ELF-1 (cell line): ENCODE measurements around the gene ARPC2.

ENCODE experiments used
- DNase-seq: peaks from one replicate; pipeline ENCODE4 v3.0.0-alpha.2; 2016; ENCODE audit warnings: low read depth, low spot score

Gene ARPC2

GRCh38 chr2:218217360-218218267 lies 625 bp downstream of the ARPC2 start:
- DNase-seq: peak; percentile 64

DNA sequence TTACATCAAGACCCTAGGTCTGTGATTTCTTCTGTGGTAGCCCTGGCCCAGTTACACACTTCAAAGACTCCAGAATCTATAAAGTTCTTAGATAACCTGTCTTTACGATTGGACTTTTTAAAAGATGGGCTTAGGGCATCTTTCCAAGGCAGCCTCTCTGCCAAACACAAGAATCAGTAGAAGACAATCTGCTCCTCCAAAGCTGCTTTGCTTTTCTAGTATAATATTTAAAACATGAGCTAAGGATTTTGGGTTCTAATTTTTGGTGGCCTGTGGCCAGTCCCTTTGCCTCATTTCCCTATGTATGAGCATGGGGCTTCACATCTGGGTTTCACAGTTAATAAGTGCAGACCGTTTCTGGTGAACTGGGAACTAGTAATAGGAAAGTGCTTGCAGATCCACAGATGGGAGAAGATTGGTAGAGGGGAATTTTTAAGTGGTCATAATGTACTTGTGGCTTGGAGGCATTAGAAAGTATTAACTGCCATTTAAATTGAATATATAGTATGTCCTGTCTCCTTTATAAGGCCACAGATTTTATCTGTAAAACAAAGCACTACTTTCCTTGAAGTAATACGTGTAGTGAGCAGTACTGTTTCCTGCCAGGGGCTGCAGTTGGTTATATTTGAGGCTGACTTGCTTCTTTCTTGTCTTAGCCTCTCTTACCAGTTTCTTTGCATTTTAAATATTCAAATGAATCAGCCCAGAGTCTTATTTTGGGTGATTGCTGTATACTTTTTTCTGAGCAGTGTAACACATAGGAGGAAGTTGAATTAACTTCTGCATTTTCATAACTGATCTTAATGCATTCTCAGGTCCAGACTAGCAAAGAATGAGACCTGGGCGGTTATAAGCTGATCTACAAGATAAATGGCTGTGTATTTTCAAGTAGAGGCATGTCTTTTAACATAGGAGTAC lies 1.5 kb downstream of the ARPC2 start:
- DNase-seq: no peak

DNA sequence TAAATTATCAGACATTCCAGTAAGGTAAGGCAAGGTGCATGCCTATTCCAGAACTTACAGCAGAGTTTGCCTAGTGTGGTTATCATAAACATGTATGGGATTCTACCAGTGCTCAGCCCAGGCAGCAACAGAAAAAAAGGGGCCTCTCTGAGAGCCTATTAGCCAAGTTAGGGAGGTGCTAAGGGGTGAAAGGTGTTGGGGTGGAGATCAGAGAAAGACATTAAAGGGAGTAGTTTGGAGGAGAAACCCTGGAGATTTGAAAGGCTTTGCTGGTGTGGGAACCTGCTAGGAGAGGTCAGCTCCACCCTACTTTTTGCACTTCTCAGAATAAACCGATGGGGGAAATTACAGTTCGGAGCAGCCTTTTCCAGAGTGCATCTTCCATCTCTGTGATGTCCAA lies 2.9 kb downstream of the ARPC2 start:
- DNase-seq: no peak

GRCh38 chr2:218221000-218221399 lies 4.0 kb downstream of the ARPC2 start:
- DNase-seq: no peak

GRCh38 chr2:218223046-218223445 lies 6.1 kb downstream of the ARPC2 start:
- DNase-seq: no peak

- no peak for DNase-seq
These were observed 7.2 kb downstream of the ARPC2 start for GRCh38 chr2:218224186-218224585.

DNA sequence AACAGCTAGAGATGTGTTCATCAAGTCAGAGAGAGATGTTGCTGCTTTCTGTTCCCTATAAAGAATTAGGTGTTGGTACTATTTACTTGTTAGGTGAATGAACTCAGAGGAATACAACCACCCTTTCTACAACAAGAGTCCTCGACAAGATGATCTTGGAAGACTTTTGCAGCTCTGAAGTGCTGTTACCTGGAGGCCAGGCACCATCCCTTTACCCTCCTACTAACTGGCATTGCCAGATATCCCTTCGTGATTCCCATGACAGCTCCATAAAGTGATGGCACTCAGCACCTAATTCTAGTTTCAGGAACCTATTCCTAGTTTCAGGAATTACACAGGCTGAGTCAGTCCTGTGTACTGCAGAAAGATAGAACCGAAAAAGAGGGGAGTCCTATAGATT lies 9.9 kb downstream of the ARPC2 start:
- no peak for DNase-seq

- no peak for DNase-seq
These were observed 11.5 kb downstream of the ARPC2 start for GRCh38 chr2:218228366-218229090.

GRCh38 chr2:218229239-218229638 lies 12.2 kb downstream of the ARPC2 start:
- no peak for DNase-seq

DNA sequence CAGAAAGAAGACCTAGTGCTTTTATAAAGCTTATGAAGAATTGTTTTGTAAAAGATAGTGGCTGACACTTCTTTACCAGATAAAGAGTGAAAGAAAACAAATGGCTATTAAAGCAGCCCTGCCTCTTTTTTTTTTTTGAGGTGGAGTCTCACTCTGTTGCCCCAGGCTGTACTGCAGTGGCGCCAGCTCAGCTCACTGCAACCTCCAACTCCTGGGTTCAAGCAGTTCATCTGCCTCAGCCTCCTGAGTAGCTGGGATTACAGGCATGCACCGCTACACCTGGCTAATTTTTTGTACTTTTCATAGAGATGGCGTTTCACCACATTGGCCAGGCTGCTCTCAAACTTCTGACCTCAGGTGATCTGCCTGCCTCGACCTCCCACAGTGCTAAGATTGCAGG lies 12.9 kb downstream of the ARPC2 start:
- peak; percentile 60 for DNase-seq

DNA sequence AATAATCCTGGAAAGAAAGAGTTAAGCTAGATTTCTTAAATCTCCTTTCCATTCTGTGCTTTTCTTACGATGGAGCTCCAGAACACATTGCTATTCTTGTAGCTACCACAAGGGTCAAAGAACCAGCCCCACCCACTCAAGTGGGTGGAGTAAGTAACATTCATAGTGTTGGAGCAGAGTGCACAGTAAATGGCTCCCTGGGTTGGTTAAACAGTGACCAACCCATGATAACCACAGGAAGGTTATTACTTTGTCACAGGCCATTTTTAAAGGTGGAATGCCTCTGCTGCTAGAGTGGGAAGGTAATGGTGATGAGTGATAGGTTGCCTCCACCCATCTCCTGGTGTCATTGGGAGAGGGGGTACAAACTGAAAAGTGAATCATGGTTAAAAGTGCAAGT lies 13.9 kb downstream of the ARPC2 start:
- DNase-seq: no peak

GRCh38 chr2:218233543-218233942 lies 16.6 kb downstream of the ARPC2 start:
- no peak for DNase-seq

DNA sequence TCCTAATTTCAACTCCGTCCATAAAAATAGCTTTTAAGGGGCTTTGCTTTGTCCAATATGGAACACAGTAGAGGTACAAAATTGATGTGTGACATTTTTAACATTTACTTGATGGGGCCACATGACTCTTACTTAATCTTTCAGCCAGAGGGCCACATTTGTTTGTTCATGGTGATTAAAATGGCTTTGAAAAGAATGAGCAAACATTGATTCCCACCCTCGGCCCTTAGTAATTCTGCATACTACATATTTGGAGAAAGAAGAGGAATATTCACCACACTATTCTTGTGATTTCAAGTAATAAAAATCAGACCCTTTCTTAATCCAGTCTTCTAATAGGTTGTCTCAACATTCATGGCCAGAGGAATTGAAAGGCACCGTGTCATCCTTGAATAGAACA lies 17.5 kb downstream of the ARPC2 start:
- no peak for DNase-seq

DNA sequence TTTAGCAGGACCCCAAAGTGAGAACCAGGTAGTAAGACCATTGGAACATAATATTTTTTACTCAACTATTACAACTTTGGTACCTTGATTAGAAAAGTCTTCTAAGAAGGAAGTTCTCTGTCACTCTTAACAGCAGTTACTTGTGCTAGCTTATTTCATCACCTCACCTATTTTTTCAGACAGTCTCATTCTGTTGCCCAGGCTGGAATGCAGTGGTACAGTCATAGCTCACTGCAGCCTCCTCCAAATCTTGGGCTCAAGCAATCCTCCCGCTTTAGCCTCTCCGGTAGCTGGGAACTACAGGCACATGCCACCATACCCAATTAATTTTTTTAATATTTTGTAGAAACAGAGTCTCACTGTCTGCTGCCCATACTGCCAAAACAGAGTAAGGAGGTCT lies 18.0 kb downstream of the ARPC2 start:
- no peak for DNase-seq

GRCh38 chr2:218236829-218237228 lies 19.8 kb downstream of the ARPC2 start:
- no peak for DNase-seq

- no peak for DNase-seq
These were observed 21.9 kb downstream of the ARPC2 start for GRCh38 chr2:218238887-218239286.

GRCh38 chr2:218244204-218244603 lies 27.2 kb downstream of the ARPC2 start:
- no peak for DNase-seq

- DNase-seq: no peak
These were observed 27.7 kb downstream of the ARPC2 start for GRCh38 chr2:218244665-218245064.

DNA sequence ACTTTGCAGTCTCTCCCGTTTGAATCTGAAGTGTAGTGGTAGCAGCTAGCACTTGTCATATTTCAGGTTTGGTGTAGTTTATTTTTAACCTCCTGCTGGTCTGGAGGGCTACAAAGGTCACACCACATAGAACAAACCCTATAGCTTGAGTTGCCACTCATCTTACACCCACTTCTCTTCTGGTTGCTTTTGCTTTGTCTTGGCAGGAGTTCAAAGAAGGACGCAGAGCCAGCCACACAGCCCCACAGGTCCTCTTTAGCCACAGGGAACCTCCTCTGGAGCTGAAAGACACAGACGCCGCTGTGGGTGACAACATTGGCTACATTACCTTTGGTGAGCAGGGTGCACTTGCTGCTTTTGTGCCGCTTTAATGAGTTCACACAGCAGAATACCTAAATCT lies 28.2 kb downstream of the ARPC2 start:
- no peak for DNase-seq

DNA sequence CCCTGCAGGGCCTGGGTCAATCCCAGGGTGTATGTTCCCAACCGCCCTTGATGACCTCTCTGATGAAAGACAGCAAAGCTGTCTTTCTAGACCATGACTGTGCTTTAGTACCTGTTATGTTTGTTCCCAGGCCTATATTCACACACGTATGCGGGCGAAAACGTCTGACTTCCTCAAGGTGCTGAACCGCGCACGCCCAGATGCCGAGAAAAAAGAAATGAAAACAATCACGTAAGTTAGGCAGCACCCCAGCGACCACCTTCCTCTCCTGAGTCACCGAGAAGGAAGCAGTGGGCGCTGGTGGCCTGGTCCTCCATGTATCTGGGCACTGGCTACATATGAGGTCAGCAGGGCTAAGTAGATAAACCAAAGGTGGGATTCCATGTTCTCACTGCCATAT lies 32.7 kb downstream of the ARPC2 start:
- no peak for DNase-seq

DNA sequence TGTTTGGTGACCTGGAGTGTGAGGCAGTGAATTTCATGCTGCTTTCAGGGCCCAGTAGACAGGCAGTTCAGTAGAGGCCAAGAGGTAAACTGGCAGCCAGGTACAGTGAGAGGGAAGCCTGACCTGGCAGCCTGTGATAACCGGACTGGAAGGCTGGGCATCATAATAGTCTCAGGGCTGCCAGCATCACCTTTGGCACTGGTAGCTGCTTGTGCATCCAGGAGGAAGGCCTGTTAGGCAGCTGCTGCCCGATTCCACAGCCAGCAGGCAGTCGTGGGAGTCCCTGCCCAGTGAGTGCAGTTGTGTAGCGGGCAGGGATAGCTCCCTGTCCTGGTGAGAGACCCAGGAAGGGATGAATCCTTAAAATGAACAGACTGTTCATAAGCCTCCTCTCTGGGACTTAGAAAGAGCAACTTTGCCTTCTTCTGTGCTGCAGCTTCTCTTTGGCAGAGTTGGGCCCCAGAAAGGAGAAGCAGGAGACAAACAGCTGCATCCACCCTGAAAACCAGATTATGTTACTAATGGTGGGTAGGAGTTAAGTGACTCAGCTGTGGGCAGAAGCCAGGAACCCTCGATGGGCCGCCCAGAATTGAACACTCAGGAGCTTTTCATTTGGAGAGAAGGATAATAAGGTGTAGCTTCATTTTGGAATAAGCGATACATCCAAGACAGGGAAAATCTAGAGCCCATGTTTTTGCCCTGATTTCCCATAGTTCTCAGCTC lies 35.7 kb downstream of the ARPC2 start:
- no peak for DNase-seq
